Measurements from ENCODE around the gene EPS15.

EPS15 gene

GRCh38 chr1:51442198-51442597, 76.9 kb downstream of the EPS15 start (continued):
- TF ChIP-seq ZSCAN4 (tag by site-specific recombination; IDR thresholded peaks at IDR 0.05) (no peak), ZNF645 (tag by site-specific recombination; IDR thresholded peaks at IDR 0.05) (no peak), ZFP41 (tag by site-specific recombination; IDR thresholded peaks at IDR 0.05; ENCODE audit: borderline replicate concordance) (no peak), ZNF350 (tag by site-specific recombination; IDR thresholded peaks at IDR 0.05) (no peak), ZEB2 (tag by site-specific recombination; IDR thresholded peaks at IDR 0.05) (0 out of 2 replicates have a peak, but pooled peaks have one; percentile 20), ZNF24 (tag by site-specific recombination; IDR thresholded peaks at IDR 0.05) (no peak), KLF16 (tag by site-specific recombination; IDR thresholded peaks at IDR 0.05) (no peak), OSR2 (tag by site-specific recombination; IDR thresholded peaks at IDR 0.05) (peak; percentile 35; the same call in 1 of the 2 replicates), MEIS1 (CRISPR knock-in tag; IDR thresholded peaks at IDR 0.05; ENCODE audit: borderline replicate concordance) (no peak), ZNF366 (tag by site-specific recombination; conservative IDR thresholded peaks at IDR 0.05) (peak; percentile 57; the same call in 1 of the 2 replicates)

- H3K36me3 ChIP-seq (ENCODE audit: control insufficient read depth in 2 of 2, insufficient read depth in 1 of 2, low read length in 2 of 2) = peaks cover 0 to 35% of the 10 kb centered on the region in 2 experiments
- CTCF ChIA-PET = no interaction called here
Observed at GRCh38 chr1:51439895-51440294, 79.2 kb downstream of the EPS15 start.

More at GRCh38 chr1:51439895-51440294, 79.2 kb downstream of the EPS15 start:
- peak; percentile 79 for TF ChIP-seq SP7 (tag by site-specific recombination; IDR thresholded peaks at IDR 0.05)
- TF ChIP-seq ZNF639 (tag by site-specific recombination; IDR thresholded peaks at IDR 0.05) = no peak
- TF ChIP-seq PRDM6 (tag by site-specific recombination; IDR thresholded peaks at IDR 0.05) = peak; percentile 76
- TF ChIP-seq ZNF202 (tag by site-specific recombination; IDR thresholded peaks at IDR 0.05; ENCODE audit: borderline replicate concordance) = no peak
- TF ChIP-seq ATF2 (tag by site-specific recombination; IDR thresholded peaks at IDR 0.05; ENCODE audit: low read depth) = 0 out of 2 replicates have a peak, but pooled peaks have one; percentile 10
- H3K4me1 ChIP-seq (ENCODE audit: control insufficient read depth, insufficient read depth, low read length) = peaks cover 9% of the 10 kb centered on the region
- POLR2A ChIA-PET = no interaction called here
- H3K27ac ChIP-seq (ENCODE audit: extremely low read depth, low read depth, low read length) = no peak overlapping the region
- H3K9me3 ChIP-seq (ENCODE audit: control insufficient read depth, insufficient read depth, low read depth, low read length) = no peaks in the 10 kb centered on the region
- H3K4me3 ChIP-seq (ENCODE audit: low read depth, low read length) = no peak overlapping the region
